Activated T-cell treated with anti-CD3 and anti-CD28 coated beads, Interleukin-2, amount 50 U/mL, for 4 hours (primary cell): ENCODE results near the gene RIOK3. TPM values are rescaled to one million over a fixed set of nuclear protein-coding genes. Genes with fewer than 3 reads are reported as not detected.
A peak's percentile ranks its signal among the peaks of the same experiment; 100 is the strongest.
"Not testable (repeated sequence)": the region's sequence is repeated elsewhere in the genome, so short reads cannot be mapped to it uniquely, and the experiment has no call there.

Source experiments
- ATAC-seq, 2 donors: fragments of 200-7000 bp; cut with Tn5 transposase; one replicate each; pipeline ENCODE4 v1.10.0; 2021
- DNase-seq: peaks from one replicate; pipeline ENCODE4 v3.0.0-alpha.2; 2020
- H3K27me3 Mint-ChIP-seq: one replicate; pipeline ENCODE4 v1.8.0; 2021; ENCODE audit warnings: low read depth, mixed read lengths
- H3K36me3 Mint-ChIP-seq: one replicate; pipeline ENCODE4 v1.8.0; 2022; ENCODE audit warnings: mixed read lengths; ENCODE audit not compliant: insufficient read depth
- H3K4me1 Mint-ChIP-seq: one replicate; pipeline ENCODE4 v1.8.0; 2021; ENCODE audit warnings: low read depth, mixed read lengths
- H3K4me3 Mint-ChIP-seq: one replicate; pipeline ENCODE4 v1.8.0; 2021; ENCODE audit warnings: mild to moderate bottlenecking, moderate library complexity, mixed read lengths
- H3K9me3 Mint-ChIP-seq: one replicate; pipeline ENCODE4 v1.8.0; 2021; ENCODE audit warnings: mixed read lengths
- total RNA-seq, 3 donors: library from RNA; stranded (reverse); gene quantifications; one replicate each; pipeline ENCODE4 v1.2.1, GENCODE V29; 2021

The RIOK3 gene, protein sequence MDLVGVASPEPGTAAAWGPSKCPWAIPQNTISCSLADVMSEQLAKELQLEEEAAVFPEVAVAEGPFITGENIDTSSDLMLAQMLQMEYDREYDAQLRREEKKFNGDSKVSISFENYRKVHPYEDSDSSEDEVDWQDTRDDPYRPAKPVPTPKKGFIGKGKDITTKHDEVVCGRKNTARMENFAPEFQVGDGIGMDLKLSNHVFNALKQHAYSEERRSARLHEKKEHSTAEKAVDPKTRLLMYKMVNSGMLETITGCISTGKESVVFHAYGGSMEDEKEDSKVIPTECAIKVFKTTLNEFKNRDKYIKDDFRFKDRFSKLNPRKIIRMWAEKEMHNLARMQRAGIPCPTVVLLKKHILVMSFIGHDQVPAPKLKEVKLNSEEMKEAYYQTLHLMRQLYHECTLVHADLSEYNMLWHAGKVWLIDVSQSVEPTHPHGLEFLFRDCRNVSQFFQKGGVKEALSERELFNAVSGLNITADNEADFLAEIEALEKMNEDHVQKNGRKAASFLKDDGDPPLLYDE
- 10 to 100 TPM; 42.9 to 55.4 (median 50.8) TPM for total RNA-seq

DNA sequence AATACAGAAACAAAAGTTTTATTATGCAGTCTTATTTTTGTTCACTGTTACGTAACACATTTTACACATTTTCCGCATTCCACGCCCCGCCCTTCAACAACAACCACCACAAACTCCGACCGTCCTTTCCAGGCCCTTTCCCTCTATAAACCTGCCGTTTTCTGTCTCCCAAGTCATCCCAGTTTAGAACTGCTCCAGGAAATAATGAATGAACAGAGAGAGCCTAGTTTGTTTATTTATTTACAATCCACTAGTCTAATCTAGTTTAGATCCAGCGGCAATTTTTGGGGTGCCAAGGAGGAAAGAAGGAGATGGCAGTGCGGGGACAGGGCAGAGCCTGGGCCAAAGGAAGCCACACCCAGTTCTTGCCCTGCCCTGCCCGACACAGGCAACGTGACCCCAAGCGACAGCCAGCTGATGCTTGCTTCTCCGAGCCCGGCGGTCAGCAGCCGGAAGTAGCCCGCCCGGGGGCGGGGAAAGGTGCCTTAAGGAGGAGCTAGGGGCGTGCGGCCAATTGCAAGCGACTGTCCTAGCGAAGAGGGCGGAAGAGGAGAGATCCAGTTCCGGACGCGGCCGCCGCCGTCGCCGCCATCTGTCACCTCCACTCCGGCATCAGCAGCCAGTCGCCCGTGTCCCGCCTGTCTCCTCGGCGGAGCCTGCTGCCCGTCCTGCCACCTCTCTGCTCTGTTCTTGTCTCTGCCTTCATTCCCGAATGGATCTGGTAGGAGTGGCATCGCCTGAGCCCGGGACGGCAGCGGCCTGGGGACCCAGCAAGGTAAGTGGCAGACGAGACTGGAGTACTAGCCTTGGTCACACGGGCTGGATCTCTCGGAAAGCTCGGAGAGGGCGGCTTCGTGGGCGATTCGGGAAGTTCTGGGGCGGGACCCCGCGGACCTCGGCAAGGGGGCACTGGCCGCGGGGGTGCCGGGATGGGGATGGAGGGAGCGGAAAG lies at the start of gene RIOK3:
TSS of gene RIOK3 (plus strand) at position 560 of the 952 bp plus-strand sequence. CDS start at position 713, 153 bp downstream.
- Mint-ChIP-seq H3K27me3 (no peaks in the 10 kb centered on the region), H3K4me3 (peak within 1 kb of the TSS; percentile 97), H3K4me1 (peaks cover 49% of the 10 kb centered on the region), H3K36me3 (peaks cover under 1% of the 10 kb centered on the region), H3K9me3 (no peaks in the 10 kb centered on the region)
- DNase-seq (peak; percentile 76), ATAC-seq (peak; percentile 97 to 98)

DNA sequence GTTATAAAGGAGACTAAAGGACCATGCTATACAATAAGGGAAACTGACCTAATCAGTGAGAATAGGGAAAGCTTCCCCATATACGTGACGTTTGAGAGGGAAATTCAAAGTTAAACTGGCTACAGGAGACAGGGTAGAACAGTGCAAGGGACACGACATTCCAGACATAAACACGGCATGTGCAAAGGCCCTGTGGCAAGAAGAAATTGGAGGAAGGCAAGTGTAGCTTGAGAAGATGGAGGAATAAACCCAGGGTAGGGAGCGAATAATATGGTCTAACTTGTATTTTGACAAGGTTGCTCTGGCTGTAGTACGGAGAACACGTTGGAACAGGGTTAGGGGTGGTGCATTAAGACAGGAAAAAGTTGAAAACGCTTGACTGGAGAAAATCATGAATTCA lies 49.8 kb upstream of the RIOK3 start:
- no peaks in the 10 kb centered on the region for H3K27me3 Mint-ChIP-seq
- peaks cover 2% of the 10 kb centered on the region for H3K4me1 Mint-ChIP-seq
- no peak overlapping the region for H3K4me3 Mint-ChIP-seq
- H3K9me3 Mint-ChIP-seq: no peaks in the 10 kb centered on the region
- DNase-seq (no peak), ATAC-seq (no peak)
- H3K36me3 Mint-ChIP-seq: peaks cover 3% of the 10 kb centered on the region

DNA sequence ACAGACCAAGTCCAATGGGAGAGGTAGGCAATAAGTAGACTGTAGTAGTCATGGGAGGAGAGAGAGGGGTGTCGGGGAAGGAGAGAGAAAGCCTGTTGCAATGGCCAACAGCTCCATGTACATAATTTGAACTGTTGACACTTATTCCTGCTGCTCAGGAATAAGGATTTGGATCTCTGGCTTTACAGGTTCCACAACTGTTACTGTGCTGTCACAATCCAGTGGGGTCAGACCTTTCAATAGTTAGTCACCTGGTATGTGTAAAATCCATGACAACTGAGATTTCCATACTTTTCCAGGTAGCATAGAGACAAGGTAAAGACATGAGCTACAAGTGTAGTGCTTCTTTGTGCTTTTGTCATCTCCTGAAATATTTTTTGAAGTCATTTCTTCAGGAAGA lies 47.5 kb upstream of the RIOK3 start:
- Mint-ChIP-seq H3K4me3 (no peak overlapping the region), H3K36me3 (peaks cover 3% of the 10 kb centered on the region), H3K9me3 (no peaks in the 10 kb centered on the region), H3K27me3 (no peaks in the 10 kb centered on the region), H3K4me1 (no peaks in the 10 kb centered on the region)
- ATAC-seq (no peak), DNase-seq (no peak)

DNA sequence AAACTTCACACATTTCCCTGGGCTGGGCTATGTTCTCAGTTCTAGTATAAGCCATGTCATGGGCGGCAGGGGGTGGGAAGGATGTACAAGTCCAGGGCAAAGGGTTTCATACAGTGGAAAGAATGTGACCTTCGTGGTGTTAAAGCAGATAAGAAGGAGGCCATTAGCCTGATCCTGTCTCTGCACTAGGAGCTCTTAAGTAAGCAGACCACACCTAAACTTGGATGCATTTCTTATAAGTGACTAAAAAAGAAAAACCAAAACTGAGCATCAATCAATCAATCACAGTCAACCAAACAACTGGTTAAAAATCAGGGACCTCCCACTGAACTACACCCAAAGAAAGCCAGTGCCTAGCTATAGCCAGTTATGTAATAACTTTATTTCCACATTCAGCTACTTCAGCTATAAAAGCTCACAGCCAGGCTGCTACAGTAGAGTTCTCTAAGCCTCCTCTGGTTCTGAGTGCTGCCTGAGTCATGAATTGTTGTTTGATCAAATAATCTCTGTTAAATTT lies 46.8 kb upstream of the RIOK3 start:
- H3K9me3 Mint-ChIP-seq: no peaks in the 10 kb centered on the region
- H3K4me1 Mint-ChIP-seq: no peaks in the 10 kb centered on the region
- no peaks in the 10 kb centered on the region for H3K27me3 Mint-ChIP-seq
- no peak for ATAC-seq
- peaks cover 3% of the 10 kb centered on the region for H3K36me3 Mint-ChIP-seq
- no peak for DNase-seq
- H3K4me3 Mint-ChIP-seq: no peak overlapping the region

DNA sequence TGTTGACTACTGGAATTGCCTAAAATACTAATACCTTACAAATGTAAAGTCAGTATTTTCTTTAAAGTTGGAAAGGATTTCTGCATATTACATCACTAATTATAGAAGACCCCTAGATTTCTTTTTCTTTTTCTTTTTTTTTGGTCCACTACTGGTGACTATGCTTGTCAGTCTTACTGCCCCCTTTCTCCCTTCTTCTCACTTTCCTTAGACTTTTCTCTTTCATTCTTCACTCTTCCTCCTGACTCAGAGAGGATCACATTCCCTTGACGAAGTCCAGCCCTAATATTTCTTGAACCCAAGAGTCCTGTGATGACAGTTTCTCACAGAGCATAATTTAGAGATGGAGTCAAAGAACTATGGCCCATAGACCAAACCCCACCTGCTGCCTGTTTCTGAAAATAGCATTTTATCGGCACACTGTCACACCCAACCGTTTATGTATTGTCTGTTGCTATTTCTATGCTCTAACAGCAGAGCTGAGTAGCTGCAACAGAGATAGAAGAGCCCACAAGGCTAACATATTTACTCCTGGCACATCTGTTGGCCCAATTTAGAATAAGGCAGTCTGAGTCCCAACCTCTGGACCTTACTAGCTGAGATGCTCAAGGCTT lies 40.6 kb upstream of the RIOK3 start:
- no peaks in the 10 kb centered on the region for H3K4me1 Mint-ChIP-seq
- H3K9me3 Mint-ChIP-seq: no peaks in the 10 kb centered on the region
- H3K36me3 Mint-ChIP-seq: no peaks in the 10 kb centered on the region
- H3K27me3 Mint-ChIP-seq: no peaks in the 10 kb centered on the region
- ATAC-seq (no peak), DNase-seq (no peak)
- H3K4me3 Mint-ChIP-seq: no peak overlapping the region

DNA sequence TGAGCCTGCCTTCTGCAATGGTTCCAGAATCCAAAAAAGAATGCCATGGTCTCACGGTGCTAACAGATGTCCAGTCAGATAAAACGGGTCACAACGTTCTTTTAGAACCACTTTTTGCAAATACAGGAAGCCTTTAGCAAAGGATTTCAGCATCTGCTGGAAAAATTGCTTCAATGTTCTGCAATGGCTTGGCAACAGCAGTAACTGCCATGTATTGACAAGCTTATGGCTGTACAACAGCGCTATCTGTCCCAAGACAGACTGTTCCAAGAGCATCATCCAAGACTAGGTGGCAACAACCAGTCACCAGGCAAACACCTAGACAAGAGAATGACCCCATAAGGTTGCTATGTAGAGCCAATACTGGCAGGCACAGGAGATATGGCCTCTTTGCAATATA lies 37.6 kb upstream of the RIOK3 start:
- ATAC-seq: no peak
- no peak for DNase-seq

DNA sequence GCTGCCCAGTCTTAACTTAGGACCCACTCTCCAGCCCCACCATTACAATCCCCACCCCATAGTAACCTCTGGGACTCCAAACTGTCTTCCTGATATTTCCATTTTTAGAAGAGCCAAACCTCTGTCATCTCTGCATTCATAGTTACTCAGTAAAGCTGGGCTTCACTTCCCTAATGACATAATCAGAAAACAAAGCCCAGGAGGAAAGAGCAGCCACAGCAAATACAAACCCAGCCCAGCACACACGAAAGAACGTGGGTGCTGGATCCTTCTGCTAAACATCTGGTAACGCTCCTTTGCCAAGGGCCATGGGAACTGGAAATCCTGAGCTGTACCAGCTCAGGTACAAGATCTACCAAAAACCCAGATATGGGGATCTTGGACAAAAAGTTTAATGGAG lies 36.8 kb upstream of the RIOK3 start:
- ATAC-seq: no peak
- no peak for DNase-seq
- no peaks in the 10 kb centered on the region for H3K4me1 Mint-ChIP-seq
- H3K9me3 Mint-ChIP-seq: no peaks in the 10 kb centered on the region
- H3K27me3 Mint-ChIP-seq: no peaks in the 10 kb centered on the region
- no peaks in the 10 kb centered on the region for H3K36me3 Mint-ChIP-seq
- H3K4me3 Mint-ChIP-seq: no peak overlapping the region

More for the DNA sequence above, 37.6 kb upstream of the RIOK3 start:
- Mint-ChIP-seq H3K4me3 (no peak overlapping the region), H3K27me3 (no peaks in the 10 kb centered on the region), H3K36me3 (no peaks in the 10 kb centered on the region), H3K9me3 (no peaks in the 10 kb centered on the region), H3K4me1 (no peaks in the 10 kb centered on the region)

DNA sequence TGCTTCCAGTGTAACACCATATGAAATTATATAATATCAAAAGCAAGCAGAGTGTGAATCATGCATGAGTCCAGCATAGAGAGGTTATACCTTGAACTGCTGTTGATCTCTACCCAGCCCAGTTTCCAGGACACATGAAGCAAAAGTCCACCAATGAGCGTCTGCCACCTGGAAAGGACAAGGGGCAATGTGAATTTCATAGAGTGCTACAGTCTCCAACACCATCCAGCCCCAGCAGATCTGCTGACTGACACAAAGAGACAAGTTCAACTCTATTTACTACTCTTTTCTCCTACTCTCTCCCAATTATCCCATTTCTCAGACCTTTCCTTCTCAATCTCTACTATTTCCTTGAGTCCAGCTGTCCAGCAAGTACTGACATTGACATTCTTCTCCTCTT lies 31.8 kb upstream of the RIOK3 start:
- no peak overlapping the region for H3K4me3 Mint-ChIP-seq

DNA sequence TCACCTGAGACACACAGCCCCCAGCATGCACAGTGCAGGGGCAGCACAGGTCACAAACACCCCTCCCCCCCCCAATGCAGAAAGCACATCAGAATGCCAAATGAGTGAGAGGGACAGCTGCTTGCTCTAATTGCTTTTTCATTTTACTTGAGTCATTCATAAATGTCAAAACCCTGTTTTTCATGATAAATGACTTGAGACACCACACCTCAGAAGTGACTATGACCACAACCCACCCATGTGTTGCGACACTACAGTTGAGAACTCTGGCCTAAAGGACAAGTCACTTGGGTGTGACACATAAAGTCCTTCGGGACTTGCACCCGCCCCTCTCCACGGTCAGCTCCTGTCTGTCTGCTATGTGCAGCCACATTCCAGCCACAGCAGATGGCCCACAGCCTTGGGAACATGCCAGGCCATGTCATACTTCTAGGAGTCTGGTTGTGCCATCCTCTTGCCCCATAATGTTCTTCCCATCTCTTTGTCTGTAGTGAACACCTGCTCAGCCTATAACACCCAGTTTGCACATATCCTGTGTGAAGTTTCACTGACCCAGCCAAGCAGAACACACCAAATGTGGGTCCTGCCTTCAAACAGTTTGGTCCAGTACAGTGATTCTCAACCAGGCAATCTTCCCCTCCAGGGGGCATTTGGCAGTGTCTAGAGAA lies 30.2 kb upstream of the RIOK3 start:
- DNase-seq: no peak
- H3K9me3 Mint-ChIP-seq: no peaks in the 10 kb centered on the region

More for the DNA sequence above, 31.8 kb upstream of the RIOK3 start:
- DNase-seq: no peak
- H3K27me3 Mint-ChIP-seq: no peaks in the 10 kb centered on the region
- H3K9me3 Mint-ChIP-seq: no peaks in the 10 kb centered on the region
- H3K36me3 Mint-ChIP-seq: no peaks in the 10 kb centered on the region
- ATAC-seq: no peak
- peaks cover 13% of the 10 kb centered on the region for H3K4me1 Mint-ChIP-seq

DNA sequence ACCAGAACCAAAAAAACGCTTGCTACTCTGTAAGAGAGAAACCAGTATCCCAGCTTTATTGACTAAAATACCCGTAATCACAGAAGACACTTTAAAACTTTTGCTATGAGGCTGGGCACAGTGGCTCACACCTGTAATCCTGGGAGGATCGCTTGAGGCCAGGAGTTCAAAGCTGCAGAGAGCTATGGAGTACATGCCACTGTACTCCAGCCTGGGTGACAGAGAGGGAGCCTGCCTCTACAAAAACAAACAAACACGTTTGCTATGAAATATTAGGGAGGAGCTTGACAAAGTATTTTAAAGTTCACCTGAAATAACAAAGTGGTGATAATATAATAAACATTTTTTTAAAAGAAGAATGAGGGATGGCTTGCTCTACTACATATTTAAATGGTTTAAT lies 28.5 kb upstream of the RIOK3 start:
- peaks cover 4% of the 10 kb centered on the region for H3K9me3 Mint-ChIP-seq
- no peak overlapping the region for H3K4me3 Mint-ChIP-seq
- H3K4me1 Mint-ChIP-seq: peaks cover 13% of the 10 kb centered on the region
- ATAC-seq (no peak), DNase-seq (no peak)
- H3K27me3 Mint-ChIP-seq: no peaks in the 10 kb centered on the region
- H3K36me3 Mint-ChIP-seq: no peaks in the 10 kb centered on the region

More for the DNA sequence above, 30.2 kb upstream of the RIOK3 start:
- ATAC-seq: no peak
- no peaks in the 10 kb centered on the region for H3K27me3 Mint-ChIP-seq
- H3K36me3 Mint-ChIP-seq: no peaks in the 10 kb centered on the region
- H3K4me3 Mint-ChIP-seq: no peak overlapping the region
- H3K4me1 Mint-ChIP-seq: peaks cover 13% of the 10 kb centered on the region

DNA sequence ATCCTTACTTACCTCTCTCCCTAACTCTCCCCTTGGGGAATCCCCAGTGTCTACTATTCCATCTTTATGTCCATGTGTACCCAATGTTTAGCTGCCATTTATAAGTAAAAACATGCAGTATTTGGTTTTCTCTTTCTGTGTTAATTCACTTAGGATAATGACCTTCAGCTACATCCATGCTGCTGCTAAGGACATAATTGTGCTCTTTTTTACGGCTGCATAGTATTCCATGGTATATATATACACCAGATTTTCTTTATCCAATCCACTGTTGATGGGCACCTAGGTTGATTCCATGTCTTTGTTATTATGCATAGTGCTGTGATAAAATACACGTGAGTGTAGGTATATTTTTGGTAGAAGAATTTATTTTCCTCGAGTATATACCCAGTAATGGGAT lies 24.3 kb upstream of the RIOK3 start:
- DNase-seq (no peak), ATAC-seq (no peak)
- Mint-ChIP-seq H3K27me3 (no peaks in the 10 kb centered on the region), H3K9me3 (peaks cover 4% of the 10 kb centered on the region), H3K36me3 (no peaks in the 10 kb centered on the region), H3K4me1 (no peaks in the 10 kb centered on the region), H3K4me3 (no peak overlapping the region)

DNA sequence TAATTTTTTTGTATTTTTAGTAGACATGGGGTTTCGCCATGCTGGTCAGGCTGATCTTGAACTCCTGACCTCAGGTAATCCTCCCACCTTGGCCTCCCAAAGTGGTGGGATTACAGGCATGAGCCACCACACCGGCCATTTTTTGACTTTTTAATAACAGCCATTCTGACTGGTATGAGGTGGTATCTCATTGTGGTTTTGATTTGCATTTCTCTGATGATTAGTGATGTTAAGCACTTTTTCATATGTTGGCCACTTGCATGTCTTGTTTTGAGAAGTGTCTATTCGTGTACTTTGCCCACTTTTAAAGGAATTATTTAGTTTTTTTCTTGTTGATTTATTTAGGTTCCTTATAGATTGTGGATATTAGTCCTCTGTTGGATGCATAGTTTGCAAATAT lies 23.5 kb upstream of the RIOK3 start:
- not testable (repeated sequence) for H3K27me3 Mint-ChIP-seq, H3K4me1 Mint-ChIP-seq, ATAC-seq, H3K4me3 Mint-ChIP-seq, H3K36me3 Mint-ChIP-seq, DNase-seq, H3K9me3 Mint-ChIP-seq

DNA sequence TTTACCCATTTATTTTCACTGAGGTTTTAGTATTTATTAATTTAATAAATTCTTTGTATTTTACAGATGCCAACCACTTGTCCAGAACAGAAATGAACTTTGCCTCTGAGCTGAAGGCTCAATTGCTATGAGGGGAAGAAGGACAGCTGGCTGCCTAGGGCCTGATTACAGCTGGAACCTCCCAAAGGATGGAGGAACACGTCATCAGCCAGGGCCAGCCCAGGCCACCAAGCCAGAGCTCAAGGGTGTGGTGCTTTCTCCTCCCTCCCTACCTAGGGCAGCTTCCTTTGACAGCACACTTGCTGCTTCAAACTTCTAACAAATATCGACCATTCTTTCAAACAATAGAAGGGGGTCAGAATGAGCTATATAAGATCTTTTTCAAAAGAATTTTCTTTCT lies 19.7 kb upstream of the RIOK3 start:
- Mint-ChIP-seq H3K4me1 (peaks cover 4% of the 10 kb centered on the region), H3K4me3 (no peak overlapping the region), H3K9me3 (peaks cover 4% of the 10 kb centered on the region), H3K36me3 (no peaks in the 10 kb centered on the region), H3K27me3 (no peaks in the 10 kb centered on the region)
- no peak for DNase-seq
- no peak for ATAC-seq
